ENCODE measurements around the gene TGFBR1.
A peak's percentile ranks its signal among the peaks of the same experiment; 100 is the strongest.

The TGFBR1 gene

DNA sequence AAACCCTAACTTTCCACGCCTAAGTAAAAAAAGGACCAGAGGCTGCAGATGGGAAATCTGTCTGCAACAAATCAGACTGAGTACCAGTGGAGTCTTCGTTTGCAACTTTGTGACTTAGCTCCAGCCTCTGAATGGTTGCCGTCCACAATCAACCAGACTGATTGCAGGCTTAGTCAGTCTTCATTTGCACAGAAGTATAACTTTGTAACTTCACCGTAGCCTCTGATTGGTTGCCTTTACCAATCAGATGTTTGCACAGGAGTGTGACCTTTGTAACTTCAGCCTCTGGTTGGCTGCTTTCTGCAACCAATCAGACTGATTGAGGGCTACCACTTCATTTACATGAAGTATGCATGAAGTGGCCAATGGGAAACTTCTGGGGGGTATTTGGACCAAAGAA lies 53.7 kb downstream of the TGFBR1 start:
- no peak for TF ChIP-seq CTCF (IDR thresholded peaks at IDR 0.05)

- no peak for TF ChIP-seq CTCF (IDR thresholded peaks at IDR 0.05)
Measured at GRCh38 chr9:99160173-99160572, 55.3 kb downstream of the TGFBR1 start.

- peak; percentile 70 for TF ChIP-seq CTCF (IDR thresholded peaks at IDR 0.05)
Measured at GRCh38 chr9:99162759-99163364, 57.9 kb downstream of the TGFBR1 start.

- TF ChIP-seq CTCF (IDR thresholded peaks at IDR 0.05) = no peak
Measured at GRCh38 chr9:99166149-99166548, 61.2 kb downstream of the TGFBR1 start.

GRCh38 chr9:99167119-99167518 lies 62.2 kb downstream of the TGFBR1 start:
- no peak for TF ChIP-seq CTCF (IDR thresholded peaks at IDR 0.05)

GRCh38 chr9:99167694-99168093 lies 62.8 kb downstream of the TGFBR1 start:
- no peak for TF ChIP-seq CTCF (IDR thresholded peaks at IDR 0.05)

- TF ChIP-seq CTCF (IDR thresholded peaks at IDR 0.05) = no peak
Measured at GRCh38 chr9:99169086-99169485, 64.2 kb downstream of the TGFBR1 start.
